Epidermal melanocyte (primary cell): ENCODE data around the gene OR2F2.

Source experiments
- DNase-seq: peaks from one replicate; pipeline ENCODE4 v3.0.0; 2011; ENCODE audit warnings: low spot score; ENCODE audit not compliant: insufficient read length

The OR2F2 gene

DNA sequence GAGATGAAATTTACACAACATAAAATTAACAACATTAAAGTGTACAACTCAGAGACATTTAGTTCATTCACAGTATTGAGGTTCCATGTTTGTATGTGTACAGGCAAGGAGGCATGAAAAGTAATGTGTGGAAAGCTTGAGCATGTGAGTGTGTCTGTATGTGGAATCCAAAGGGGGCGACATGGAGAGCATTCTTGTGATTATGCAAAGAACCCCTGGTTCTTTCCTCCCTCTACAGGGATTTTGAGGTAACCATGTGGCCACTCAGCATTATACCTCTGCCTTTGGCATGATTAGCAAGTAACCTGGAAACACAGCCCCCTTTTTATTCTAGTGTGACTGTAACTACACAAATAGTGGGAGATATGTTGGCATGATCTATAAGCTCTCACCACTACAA lies 40.6 kb downstream of the OR2F2 start:
- DNase-seq: no peak

- DNase-seq: no peak
These were observed 43.6 kb downstream of the OR2F2 start for GRCh38 chr7:143978585-143978984.

GRCh38 chr7:143979359-143979758 lies 44.3 kb downstream of the OR2F2 start:
- no peak for DNase-seq

GRCh38 chr7:143979998-143980397 lies 45.0 kb downstream of the OR2F2 start:
- no peak for DNase-seq

DNA sequence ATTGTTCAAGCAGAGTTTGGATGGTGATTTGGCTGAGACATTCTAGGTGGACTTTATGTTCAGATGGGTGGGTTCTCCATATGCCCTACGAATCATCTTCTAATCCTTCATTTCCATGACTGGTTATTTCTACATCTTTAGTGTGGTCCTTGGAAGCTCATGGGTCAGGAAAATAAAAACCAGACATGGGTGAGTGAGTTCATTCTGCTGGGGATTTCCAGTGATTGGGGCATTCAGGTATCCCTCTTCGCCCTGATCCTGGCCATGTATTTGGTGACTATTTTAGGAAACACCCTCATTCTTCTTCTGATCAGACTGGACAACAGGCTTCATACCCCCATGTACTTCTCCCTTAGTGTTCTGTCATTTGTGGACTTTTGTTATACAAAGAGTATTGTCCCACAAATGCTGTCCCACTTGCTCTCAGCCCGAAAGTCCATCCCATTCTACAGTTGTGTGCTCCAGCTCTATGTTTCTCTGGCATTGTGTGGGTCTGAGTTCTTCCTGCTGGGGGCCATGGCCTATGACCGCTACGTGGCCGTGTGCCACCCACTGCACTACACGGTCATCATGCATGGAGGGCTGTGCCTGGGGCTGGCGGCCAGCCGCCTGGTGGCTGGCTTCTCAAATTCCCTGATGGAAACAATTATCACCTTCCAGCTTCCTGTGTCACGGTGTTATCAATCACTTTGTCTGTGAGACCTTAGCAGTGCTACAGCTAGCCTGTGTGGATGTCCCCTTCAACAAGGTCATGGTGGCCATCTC lies 45.9 kb downstream of the OR2F2 start:
- no peak for DNase-seq

DNA sequence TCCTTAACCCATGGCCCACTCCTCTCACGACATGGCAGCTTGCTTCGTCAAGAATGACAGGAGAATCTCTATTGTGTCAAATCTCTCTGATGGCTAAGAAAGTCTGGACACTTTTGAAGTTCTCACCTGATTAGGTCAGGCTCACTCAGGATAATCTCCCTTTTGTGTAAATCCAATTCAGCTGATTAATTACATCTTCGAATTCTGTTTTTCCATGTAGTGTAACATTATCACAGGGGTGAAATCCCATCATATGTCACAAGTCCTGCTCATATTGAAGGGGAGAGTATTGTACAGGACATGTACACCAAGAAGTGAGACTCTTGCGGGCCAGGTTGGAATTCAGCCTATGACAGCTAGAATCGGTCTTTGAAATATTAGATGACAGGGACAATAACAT lies 48.9 kb downstream of the OR2F2 start:
- DNase-seq: no peak
